ENCODE results near the gene LGR6.

The LGR6 gene

DNA sequence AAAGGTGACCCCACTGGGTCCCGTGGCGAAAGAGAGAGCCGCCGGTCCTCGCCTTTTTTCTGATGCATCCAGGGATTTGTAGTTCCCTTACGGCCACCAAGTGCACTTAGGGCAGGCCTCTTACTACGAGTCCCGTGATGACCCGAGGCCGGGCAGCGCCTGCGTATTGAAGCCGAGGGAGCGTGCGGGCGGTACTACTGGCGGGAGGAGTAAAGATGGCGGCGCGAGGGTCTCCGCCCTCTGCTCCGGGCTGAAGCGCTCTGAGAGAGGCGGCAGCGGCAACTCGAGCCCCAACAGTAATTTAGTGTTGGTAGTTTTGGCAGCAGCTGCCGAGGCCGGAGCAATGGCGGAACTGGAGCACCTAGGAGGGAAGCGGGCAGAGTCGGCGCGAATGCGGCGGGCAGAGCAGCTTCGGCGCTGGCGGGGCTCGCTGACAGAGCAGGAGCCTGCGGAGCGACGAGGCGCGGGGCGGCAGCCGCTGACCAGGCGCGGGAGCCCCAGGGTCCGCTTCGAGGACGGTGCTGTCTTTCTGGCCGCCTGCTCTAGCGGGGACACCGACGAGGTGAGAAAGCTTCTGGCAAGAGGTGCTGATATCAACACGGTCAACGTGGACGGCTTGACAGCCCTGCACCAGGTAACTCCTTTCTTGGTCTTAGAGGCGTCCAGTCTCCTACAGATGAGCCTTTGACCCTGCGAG, 155.1 kb downstream of the LGR6 start, which contains the start of gene PPP1R12B (continued):
- TF ChIP-seq SALL2 (tag by site-specific recombination; IDR thresholded peaks at IDR 0.05; ENCODE audit: borderline replicate concordance) (no peak), ZFP37 (tag by site-specific recombination; IDR thresholded peaks at IDR 0.05) (peak; percentile 75; the same call in 1 of the 2 replicates), ZNF132 (tag by site-specific recombination; IDR thresholded peaks at IDR 0.05; ENCODE audit: borderline replicate concordance) (no peak), SP7 (tag by site-specific recombination; IDR thresholded peaks at IDR 0.05) (no peak; the same call in none of the 2 replicates), ZNF23 (tag by site-specific recombination; IDR thresholded peaks at IDR 0.05; ENCODE audit: borderline replicate concordance) (no peak), ZNF404 (tag by site-specific recombination; IDR thresholded peaks at IDR 0.05) (no peak), ZSCAN30 (tag by site-specific recombination; IDR thresholded peaks at IDR 0.05) (0 out of 2 replicates have a peak, but pooled peaks have one; percentile 8), ZNF114 (tag by site-specific recombination; IDR thresholded peaks at IDR 0.05) (no peak), ZNF654 (tag by site-specific recombination; IDR thresholded peaks at IDR 0.05; ENCODE audit: low read depth) (no peak), ZNF140 (tag by site-specific recombination; IDR thresholded peaks at IDR 0.05) (no peak), ZNF394 (tag by site-specific recombination; IDR thresholded peaks at IDR 0.05; ENCODE audit: borderline replicate concordance) (peak; percentile 60; the same call in 1 of the 2 replicates), ZNF585B (tag by site-specific recombination; IDR thresholded peaks at IDR 0.05) (no peak), ZNF311 (tag by site-specific recombination; IDR thresholded peaks at IDR 0.05; ENCODE audit: borderline replicate concordance) (no peak), ZNF391 (tag by site-specific recombination; IDR thresholded peaks at IDR 0.05; ENCODE audit: borderline replicate concordance, low read depth) (no peak), ZNF248 (tag by site-specific recombination; IDR thresholded peaks at IDR 0.05) (no peak), SP2 (tag by site-specific recombination; IDR thresholded peaks at IDR 0.05) (peak; percentile 75), OSR2 (tag by site-specific recombination; IDR thresholded peaks at IDR 0.05) (no peak), ZNF169 (tag by site-specific recombination; IDR thresholded peaks at IDR 0.05) (no peak), ZNF37A (tag by site-specific recombination; IDR thresholded peaks at IDR 0.05) (no peak), ZNF302 (tag by site-specific recombination; IDR thresholded peaks at IDR 0.05; ENCODE audit: low read depth) (no peak), ZNF658 (tag by site-specific recombination; IDR thresholded peaks at IDR 0.05) (no peak), ZEB2 (tag by site-specific recombination; IDR thresholded peaks at IDR 0.05) (peak; percentile 50; the same call in 1 of the 2 replicates), ZNF596 (tag by site-specific recombination; IDR thresholded peaks at IDR 0.05) (no peak), ZBTB7A (tag by site-specific recombination; IDR thresholded peaks at IDR 0.05; ENCODE audit: low read depth) (peak; percentile 94), ZNF211 (tag by site-specific recombination; IDR thresholded peaks at IDR 0.05; ENCODE audit: low read depth) (no peak), TCF7L2 (IDR thresholded peaks at IDR 0.05; ENCODE audit: borderline replicate concordance, low read depth, low read length) (peak; percentile 92)
- TF ChIP-seq, protein P1, sequence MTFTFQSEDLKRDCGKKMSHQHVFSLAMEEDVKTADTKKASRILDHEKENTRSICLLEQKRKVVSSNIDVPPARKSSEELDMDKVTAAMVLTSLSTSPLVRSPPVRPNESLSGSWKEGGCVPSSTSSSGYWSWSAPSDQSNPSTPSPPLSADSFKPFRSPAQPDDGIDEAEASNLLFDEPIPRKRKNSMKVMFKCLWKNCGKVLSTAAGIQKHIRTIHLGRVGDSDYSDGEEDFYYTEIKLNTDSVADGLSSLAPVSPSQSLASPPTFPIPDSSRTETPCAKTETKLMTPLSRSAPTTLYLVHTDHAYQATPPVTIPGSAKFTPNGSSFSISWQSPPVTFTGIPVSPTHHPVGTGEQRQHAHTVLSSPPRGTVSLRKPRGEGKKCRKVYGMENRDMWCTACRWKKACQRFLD (tag by site-specific recombination; IDR thresholded peaks at IDR 0.05) = no peak
- TF ChIP-seq, protein P2, sequence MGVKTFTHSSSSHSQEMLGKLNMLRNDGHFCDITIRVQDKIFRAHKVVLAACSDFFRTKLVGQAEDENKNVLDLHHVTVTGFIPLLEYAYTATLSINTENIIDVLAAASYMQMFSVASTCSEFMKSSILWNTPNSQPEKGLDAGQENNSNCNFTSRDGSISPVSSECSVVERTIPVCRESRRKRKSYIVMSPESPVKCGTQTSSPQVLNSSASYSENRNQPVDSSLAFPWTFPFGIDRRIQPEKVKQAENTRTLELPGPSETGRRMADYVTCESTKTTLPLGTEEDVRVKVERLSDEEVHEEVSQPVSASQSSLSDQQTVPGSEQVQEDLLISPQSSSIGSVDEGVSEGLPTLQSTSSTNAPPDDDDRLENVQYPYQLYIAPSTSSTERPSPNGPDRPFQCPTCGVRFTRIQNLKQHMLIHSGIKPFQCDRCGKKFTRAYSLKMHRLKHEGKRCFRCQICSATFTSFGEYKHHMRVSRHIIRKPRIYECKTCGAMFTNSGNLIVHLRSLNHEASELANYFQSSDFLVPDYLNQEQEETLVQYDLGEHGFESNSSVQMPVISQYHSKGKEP (tag by site-specific recombination; IDR thresholded peaks at IDR 0.05) = no peak
- TF ChIP-seq, protein P3, sequence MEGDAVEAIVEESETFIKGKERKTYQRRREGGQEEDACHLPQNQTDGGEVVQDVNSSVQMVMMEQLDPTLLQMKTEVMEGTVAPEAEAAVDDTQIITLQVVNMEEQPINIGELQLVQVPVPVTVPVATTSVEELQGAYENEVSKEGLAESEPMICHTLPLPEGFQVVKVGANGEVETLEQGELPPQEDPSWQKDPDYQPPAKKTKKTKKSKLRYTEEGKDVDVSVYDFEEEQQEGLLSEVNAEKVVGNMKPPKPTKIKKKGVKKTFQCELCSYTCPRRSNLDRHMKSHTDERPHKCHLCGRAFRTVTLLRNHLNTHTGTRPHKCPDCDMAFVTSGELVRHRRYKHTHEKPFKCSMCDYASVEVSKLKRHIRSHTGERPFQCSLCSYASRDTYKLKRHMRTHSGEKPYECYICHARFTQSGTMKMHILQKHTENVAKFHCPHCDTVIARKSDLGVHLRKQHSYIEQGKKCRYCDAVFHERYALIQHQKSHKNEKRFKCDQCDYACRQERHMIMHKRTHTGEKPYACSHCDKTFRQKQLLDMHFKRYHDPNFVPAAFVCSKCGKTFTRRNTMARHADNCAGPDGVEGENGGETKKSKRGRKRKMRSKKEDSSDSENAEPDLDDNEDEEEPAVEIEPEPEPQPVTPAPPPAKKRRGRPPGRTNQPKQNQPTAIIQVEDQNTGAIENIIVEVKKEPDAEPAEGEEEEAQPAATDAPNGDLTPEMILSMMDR (tag by site-specific recombination; IDR thresholded peaks at IDR 0.05) = no peak
- TF ChIP-seq, protein P4, sequence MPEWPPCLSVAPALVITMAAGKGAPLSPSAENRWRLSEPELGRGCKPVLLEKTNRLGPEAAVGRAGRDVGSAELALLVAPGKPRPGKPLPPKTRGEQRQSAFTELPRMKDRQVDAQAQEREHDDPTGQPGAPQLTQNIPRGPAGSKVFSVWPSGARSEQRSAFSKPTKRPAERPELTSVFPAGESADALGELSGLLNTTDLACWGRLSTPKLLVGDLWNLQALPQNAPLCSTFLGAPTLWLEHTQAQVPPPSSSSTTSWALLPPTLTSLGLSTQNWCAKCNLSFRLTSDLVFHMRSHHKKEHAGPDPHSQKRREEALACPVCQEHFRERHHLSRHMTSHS (tag by site-specific recombination; IDR thresholded peaks at IDR 0.05) = no peak
- TF ChIP-seq, protein P5, sequence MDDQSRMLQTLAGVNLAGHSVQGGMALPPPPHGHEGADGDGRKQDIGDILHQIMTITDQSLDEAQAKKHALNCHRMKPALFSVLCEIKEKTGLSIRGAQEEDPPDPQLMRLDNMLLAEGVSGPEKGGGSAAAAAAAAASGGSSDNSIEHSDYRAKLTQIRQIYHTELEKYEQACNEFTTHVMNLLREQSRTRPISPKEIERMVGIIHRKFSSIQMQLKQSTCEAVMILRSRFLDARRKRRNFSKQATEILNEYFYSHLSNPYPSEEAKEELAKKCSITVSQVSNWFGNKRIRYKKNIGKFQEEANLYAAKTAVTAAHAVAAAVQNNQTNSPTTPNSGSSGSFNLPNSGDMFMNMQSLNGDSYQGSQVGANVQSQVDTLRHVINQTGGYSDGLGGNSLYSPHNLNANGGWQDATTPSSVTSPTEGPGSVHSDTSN (CRISPR knock-in tag; IDR thresholded peaks at IDR 0.05) = peak; percentile 68
- TF ChIP-seq, protein P6, sequence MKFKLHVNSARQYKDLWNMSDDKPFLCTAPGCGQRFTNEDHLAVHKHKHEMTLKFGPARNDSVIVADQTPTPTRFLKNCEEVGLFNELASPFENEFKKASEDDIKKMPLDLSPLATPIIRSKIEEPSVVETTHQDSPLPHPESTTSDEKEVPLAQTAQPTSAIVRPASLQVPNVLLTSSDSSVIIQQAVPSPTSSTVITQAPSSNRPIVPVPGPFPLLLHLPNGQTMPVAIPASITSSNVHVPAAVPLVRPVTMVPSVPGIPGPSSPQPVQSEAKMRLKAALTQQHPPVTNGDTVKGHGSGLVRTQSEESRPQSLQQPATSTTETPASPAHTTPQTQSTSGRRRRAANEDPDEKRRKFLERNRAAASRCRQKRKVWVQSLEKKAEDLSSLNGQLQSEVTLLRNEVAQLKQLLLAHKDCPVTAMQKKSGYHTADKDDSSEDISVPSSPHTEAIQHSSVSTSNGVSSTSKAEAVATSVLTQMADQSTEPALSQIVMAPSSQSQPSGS (tag by site-specific recombination; IDR thresholded peaks at IDR 0.05; ENCODE audit: low read depth) = no peak
